ENCODE measurements around the gene RAD9A. TPM values are rescaled to one million over a fixed set of nuclear protein-coding genes. Genes with fewer than 3 reads are reported as not detected.

The RAD9A gene
- total and polyA plus RNA-seq, 2 of the 4 experiments (the other 2 are of a cell fraction) = 2.0 to 10.3 TPM

DNA sequence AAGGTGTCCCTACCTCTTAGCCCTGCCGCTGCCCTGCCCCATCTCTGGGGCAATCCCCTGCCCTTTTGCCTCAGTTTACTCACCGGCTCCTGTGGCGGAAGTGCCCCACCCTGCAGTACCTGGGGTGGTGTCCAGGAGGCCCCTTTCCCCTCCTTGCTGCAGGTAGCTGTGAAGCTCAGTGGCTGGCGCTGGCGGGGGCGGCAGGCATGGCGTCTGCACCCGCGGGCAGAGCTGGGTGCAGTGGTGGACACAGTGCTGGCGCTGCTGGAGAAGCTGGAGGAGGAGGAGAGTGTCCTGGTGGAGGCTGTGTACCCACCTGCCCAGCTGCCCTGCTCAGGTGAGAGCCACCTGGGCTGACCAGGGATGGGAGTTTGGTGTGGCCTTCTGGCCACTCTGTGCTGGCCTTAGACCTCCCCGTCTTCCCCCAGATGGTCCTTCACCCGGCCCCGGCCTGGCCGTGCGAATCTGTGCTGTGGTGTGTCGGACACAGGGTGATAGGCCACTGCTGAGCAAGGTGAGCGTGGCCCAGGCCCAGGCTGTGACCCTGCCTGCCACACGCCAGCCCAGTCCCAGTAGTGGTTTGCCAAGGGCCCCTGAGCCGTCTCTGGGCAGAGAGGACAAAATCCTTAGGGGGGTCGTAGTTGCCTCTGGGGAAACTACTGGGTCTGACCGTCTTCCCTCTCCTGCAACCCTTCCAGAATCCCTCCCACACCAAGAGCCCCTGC, 27.7 kb downstream of the RAD9A start (continued):
- TF ChIP-seq CEBPB (IDR thresholded peaks at IDR 0.05; ENCODE audit: low read depth, low read length) (no peak), MAFK (IDR thresholded peaks at IDR 0.05; ENCODE audit: low read depth, low read length) (no peak), SMC3 (IDR thresholded peaks at IDR 0.05; ENCODE audit: low read depth, low read length) (no peak), RCOR1 (IDR thresholded peaks at IDR 0.05; ENCODE audit: insufficient replicate concordance, low read length) (no peak), NFE2L2 (IDR thresholded peaks at IDR 0.05; ENCODE audit: low read depth, low read length) (no peak)
